Panc1 (cell line): ENCODE results near the gene RPA3.

Source experiments
- CTCF ChIP-seq: fragments of 450-650 bp; IDR thresholded peaks from 2 replicates; pipeline ENCODE4 v1.5.1; 2017; ENCODE audit warnings: mild to moderate bottlenecking
- POLR2AphosphoS5 ChIP-seq: IDR thresholded peaks from 2 replicates; pipeline ENCODE4 v1.6.1; 2012; ENCODE audit warnings: mild to moderate bottlenecking, low read depth, low read length, moderate library complexity
- TCF7L2 ChIP-seq: IDR thresholded peaks from 2 replicates; pipeline ENCODE4 v1.6.1; 2011; ENCODE audit warnings: mild to moderate bottlenecking, low read depth, low read length, inconsistent platforms
- TF ChIP-seq, protein P1 (sequence below), 2 experiments: IDR thresholded peaks; 2 replicates each; pipeline ENCODE4 v1.6.1; 2011 to 2012; ENCODE audit warnings: low read depth in 2 of 2, control low read depth in 1 of 2, low read length in 1 of 2, mild to moderate bottlenecking in 1 of 2, moderate library complexity in 1 of 2; ENCODE audit not compliant: insufficient read depth in 1 of 2

DNA sequence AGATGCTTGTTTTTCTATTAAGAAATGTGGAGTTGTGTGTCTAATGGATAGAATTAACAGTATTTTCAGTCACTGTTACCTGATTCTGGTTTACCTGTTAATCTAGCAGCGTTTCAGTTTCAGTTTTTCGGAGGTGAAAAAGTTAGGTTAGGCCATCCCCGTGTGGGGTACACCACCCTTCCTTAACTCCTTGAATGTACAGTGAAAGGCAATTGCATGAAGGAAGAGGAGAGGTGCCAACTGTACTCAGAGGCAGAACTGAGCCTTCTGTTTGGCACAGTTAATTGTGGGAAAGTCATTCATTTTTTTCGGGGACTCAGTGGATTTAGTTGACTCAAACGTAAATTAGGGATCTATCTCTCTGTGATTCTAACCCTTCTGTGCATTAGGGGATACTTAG, 35.5 kb downstream of the RPA3 start:
- TF ChIP-seq POLR2AphosphoS5 (no peak), CTCF (no peak), TCF7L2 (no peak)
- TF ChIP-seq, protein P1, sequence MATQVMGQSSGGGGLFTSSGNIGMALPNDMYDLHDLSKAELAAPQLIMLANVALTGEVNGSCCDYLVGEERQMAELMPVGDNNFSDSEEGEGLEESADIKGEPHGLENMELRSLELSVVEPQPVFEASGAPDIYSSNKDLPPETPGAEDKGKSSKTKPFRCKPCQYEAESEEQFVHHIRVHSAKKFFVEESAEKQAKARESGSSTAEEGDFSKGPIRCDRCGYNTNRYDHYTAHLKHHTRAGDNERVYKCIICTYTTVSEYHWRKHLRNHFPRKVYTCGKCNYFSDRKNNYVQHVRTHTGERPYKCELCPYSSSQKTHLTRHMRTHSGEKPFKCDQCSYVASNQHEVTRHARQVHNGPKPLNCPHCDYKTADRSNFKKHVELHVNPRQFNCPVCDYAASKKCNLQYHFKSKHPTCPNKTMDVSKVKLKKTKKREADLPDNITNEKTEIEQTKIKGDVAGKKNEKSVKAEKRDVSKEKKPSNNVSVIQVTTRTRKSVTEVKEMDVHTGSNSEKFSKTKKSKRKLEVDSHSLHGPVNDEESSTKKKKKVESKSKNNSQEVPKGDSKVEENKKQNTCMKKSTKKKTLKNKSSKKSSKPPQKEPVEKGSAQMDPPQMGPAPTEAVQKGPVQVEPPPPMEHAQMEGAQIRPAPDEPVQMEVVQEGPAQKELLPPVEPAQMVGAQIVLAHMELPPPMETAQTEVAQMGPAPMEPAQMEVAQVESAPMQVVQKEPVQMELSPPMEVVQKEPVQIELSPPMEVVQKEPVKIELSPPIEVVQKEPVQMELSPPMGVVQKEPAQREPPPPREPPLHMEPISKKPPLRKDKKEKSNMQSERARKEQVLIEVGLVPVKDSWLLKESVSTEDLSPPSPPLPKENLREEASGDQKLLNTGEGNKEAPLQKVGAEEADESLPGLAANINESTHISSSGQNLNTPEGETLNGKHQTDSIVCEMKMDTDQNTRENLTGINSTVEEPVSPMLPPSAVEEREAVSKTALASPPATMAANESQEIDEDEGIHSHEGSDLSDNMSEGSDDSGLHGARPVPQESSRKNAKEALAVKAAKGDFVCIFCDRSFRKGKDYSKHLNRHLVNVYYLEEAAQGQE (IDR thresholded peaks at IDR 0.05; ENCODE audit: insufficient read depth in 1 of 2, low read depth in 2 of 2, low read length in 1 of 2): no peak
